Activated naive CD8-positive, alpha-beta T cell treated with anti-CD3 and anti-CD28 coated beads, Interleukin-2, amount 50 U/mL, for 24 hours (primary cell): Measurements from ENCODE around the gene IRGM.
A peak's percentile ranks its signal among the peaks of the same experiment; 100 is the strongest.
"Not testable (repeated sequence)": the region's sequence is repeated elsewhere in the genome, so short reads cannot be mapped to it uniquely, and the experiment has no call there.

Experiments used
- ATAC-seq: fragments of 150-1000 bp; cut with Tn5 transposase; one replicate; pipeline ENCODE4 v1.10.0; 2021
- DNase-seq: peaks from one replicate; pipeline ENCODE4 v3.0.0; 2021
- H3K27ac Mint-ChIP-seq: one replicate; pipeline ENCODE4 v1.8.0; 2021; ENCODE audit warnings: mild to moderate bottlenecking, mixed read lengths
- H3K27me3 Mint-ChIP-seq: one replicate; pipeline ENCODE4 v1.8.0; 2021; ENCODE audit warnings: mixed read lengths
- H3K36me3 Mint-ChIP-seq: one replicate; pipeline ENCODE4 v1.8.0; 2021; ENCODE audit warnings: low read depth, mixed read lengths
- H3K4me1 Mint-ChIP-seq: one replicate; pipeline ENCODE4 v1.8.0; 2021; ENCODE audit warnings: mixed read lengths
- H3K4me3 Mint-ChIP-seq: one replicate; pipeline ENCODE4 v1.8.0; 2021; ENCODE audit warnings: mild to moderate bottlenecking, moderate library complexity, mixed read lengths
- H3K9me3 Mint-ChIP-seq: one replicate; pipeline ENCODE4 v1.8.0; 2021; ENCODE audit warnings: mixed read lengths

Gene IRGM, protein sequence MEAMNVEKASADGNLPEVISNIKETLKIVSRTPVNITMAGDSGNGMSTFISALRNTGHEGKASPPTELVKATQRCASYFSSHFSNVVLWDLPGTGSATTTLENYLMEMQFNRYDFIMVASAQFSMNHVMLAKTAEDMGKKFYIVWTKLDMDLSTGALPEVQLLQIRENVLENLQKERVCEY

DNA sequence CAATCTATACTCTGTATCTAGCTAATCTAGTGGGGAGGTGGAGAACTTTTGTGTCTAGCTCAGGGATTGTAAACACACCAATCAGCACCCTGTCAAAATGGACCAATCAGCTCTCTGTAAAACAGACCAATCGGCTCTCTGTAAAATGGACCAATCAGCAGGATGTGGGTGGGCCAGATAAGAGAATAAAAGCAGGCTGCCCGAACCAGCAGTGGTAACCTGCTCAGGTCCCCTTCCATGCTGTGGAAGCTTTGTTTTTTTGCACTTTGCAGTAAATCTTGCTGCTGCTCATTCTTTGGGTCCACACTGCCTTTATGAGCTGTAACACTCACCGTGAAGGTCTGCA, at the start of gene IRGM:
TSS of gene IRGM (plus strand) at position 214 of the 346 bp plus-strand sequence. CDS start 1,603 bp downstream, outside the sequence.
- ATAC-seq: peak; percentile 4

GRCh38 chr5:150797384-150797783, 48.9 kb upstream of the IRGM start:
- Mint-ChIP-seq H3K9me3 (no peaks in the 10 kb centered on the region), H3K36me3 (peaks cover 2% of the 10 kb centered on the region), H3K4me1 (peaks cover 19% of the 10 kb centered on the region), H3K27me3 (no peaks in the 10 kb centered on the region), H3K4me3 (no peak overlapping the region), H3K27ac (no peak overlapping the region)
- ATAC-seq (no peak), DNase-seq (no peak)

More for the DNA sequence above, at the start of gene IRGM:
- H3K27ac Mint-ChIP-seq: peak within 1 kb of the TSS; percentile 79
- not testable (repeated sequence) for H3K27me3 Mint-ChIP-seq, H3K36me3 Mint-ChIP-seq, H3K9me3 Mint-ChIP-seq, DNase-seq
- peak within 1 kb of the TSS; percentile 78 for H3K4me3 Mint-ChIP-seq
- H3K4me1 Mint-ChIP-seq: peaks cover 22% of the 10 kb centered on the region

DNA sequence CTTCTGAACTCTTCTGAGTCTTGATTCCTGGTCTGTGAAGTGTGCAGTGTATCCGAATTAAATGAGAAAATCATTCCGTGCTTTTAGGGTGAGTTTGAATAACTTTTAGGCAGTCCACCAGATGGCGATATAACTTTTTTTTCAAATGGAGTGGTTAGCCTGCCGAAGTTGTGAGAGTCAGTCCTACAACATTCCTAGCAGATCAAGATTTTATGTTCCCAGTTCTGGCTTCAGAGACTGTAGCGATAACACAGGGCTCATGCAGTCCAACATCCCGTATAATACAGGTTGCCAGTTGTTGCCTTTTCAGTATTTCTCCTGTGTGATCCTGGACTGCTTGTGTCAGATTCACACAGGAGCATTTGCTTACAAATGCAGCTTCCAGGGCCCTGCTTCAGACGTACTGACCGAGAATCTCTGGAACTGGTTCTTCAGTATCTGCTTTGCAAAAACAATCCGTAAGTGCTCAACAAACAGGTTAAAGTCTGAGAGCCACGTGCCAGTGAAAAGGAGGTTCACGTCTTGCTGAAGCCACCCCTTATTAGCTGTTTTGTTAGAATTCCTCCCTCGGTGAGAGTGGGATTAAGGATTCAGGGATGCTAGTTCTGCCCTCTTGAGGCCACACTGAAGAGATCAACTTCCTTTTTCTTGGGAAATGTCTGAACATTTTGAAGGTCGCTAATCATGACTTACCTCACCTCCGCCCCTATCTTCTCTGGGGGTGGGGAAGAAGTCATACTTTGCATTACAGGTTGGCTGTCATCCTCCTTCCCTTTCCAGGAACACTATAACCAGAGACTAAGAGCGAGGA, 45.0 kb upstream of the IRGM start:
- peak; percentile 63 for ATAC-seq
- Mint-ChIP-seq H3K27me3 (peaks cover 5% of the 10 kb centered on the region), H3K4me1 (peaks cover 19% of the 10 kb centered on the region), H3K4me3 (no peak overlapping the region), H3K36me3 (peaks cover 2% of the 10 kb centered on the region), H3K27ac (no peak overlapping the region), H3K9me3 (no peaks in the 10 kb centered on the region)
- DNase-seq: no peak

DNA sequence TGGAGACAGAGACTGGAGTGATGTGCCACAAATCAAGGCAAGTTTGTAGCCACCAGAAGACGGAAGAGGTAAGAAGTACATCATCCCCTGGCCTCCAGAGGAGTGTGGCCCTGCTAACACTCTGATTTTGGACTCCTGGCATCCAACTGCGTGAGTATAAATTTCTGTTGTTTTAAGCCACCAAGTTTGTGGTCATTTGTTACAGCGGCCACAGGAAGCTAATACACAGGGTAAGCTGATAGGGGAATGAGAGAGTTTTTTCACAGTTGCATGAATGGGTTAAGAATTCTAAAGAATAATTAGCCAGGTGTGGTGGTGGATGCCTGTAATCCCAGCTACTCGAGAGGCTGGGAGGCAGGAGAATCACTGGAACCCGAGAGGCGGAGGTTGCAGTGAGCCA, 41.9 kb upstream of the IRGM start:
- H3K27me3 Mint-ChIP-seq: peaks cover 5% of the 10 kb centered on the region
- no peak for ATAC-seq
- H3K4me1 Mint-ChIP-seq: peaks cover 11% of the 10 kb centered on the region
- no peaks in the 10 kb centered on the region for H3K36me3 Mint-ChIP-seq
- H3K27ac Mint-ChIP-seq: no peak overlapping the region
- no peak overlapping the region for H3K4me3 Mint-ChIP-seq
- DNase-seq: no peak
- no peaks in the 10 kb centered on the region for H3K9me3 Mint-ChIP-seq

DNA sequence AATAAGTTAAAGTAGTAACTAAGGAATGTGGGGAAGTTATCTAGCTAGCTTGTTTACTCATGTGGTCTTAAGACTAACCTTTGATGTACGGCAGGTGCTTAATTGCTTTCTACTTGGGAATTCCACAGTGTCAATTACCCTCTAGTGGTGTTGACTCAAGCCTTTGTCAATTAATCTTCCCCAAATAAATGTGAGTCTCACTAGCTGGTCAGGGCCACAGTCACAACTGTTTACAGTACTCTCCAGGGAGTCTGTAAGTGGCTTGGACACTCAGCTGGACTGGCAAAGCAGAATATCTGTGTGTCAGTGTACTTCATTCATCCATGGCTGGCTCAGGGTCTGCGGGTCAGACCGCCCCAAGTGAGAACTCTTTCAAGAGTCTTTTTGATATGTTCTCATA, 37.0 kb upstream of the IRGM start:
- Mint-ChIP-seq H3K27me3 (peaks cover 3% of the 10 kb centered on the region), H3K9me3 (no peaks in the 10 kb centered on the region), H3K36me3 (no peaks in the 10 kb centered on the region), H3K4me1 (no peaks in the 10 kb centered on the region), H3K4me3 (no peak overlapping the region), H3K27ac (no peak overlapping the region)
- ATAC-seq (no peak), DNase-seq (no peak)

- Mint-ChIP-seq H3K36me3 (peaks cover 5% of the 10 kb centered on the region), H3K4me3 (no peak overlapping the region), H3K27ac (no peak overlapping the region), H3K4me1 (no peaks in the 10 kb centered on the region), H3K9me3 (peaks cover 20% of the 10 kb centered on the region), H3K27me3 (peaks cover 12% of the 10 kb centered on the region)
- DNase-seq: no peak
- no peak for ATAC-seq
Observed at GRCh38 chr5:150815010-150815409, 31.3 kb upstream of the IRGM start.

GRCh38 chr5:150816946-150817345, 29.4 kb upstream of the IRGM start:
- Mint-ChIP-seq H3K27ac (no peak overlapping the region), H3K27me3 (peaks cover 11% of the 10 kb centered on the region), H3K36me3 (peaks cover 5% of the 10 kb centered on the region), H3K4me3 (no peak overlapping the region), H3K9me3 (peaks cover 20% of the 10 kb centered on the region), H3K4me1 (no peaks in the 10 kb centered on the region)
- ATAC-seq (no peak), DNase-seq (no peak)

DNA sequence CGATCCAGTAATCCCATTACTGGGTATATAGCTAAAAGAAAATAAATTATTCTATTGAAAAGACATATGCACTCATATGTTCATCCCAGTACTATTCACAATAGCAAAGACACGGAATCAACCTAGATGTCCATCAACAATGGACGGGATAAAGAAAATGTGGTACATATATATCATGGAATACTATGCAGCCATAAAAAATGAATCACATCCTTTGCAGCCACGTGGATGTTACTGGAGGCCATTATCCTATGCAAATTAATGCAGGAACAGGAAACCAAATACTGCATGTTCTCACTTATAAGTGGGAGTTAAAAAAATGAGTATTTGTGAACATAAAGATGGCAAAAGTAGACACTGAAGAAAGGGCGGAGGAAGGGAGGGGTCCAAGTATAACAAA, 16.6 kb upstream of the IRGM start:
- peaks cover 3% of the 10 kb centered on the region for H3K27me3 Mint-ChIP-seq
- no peak overlapping the region for H3K4me3 Mint-ChIP-seq

GRCh38 chr5:150831821-150832220, 14.5 kb upstream of the IRGM start:
- not testable (repeated sequence) for H3K36me3 Mint-ChIP-seq, ATAC-seq, H3K4me3 Mint-ChIP-seq, DNase-seq, H3K4me1 Mint-ChIP-seq, H3K27ac Mint-ChIP-seq, H3K27me3 Mint-ChIP-seq
- peaks cover 30% of the 10 kb centered on the region for H3K9me3 Mint-ChIP-seq

More for the DNA sequence above, 16.6 kb upstream of the IRGM start:
- no peak for DNase-seq
- H3K27ac Mint-ChIP-seq: no peak overlapping the region
- peaks cover 30% of the 10 kb centered on the region for H3K9me3 Mint-ChIP-seq
- peaks cover 2% of the 10 kb centered on the region for H3K36me3 Mint-ChIP-seq
- no peaks in the 10 kb centered on the region for H3K4me1 Mint-ChIP-seq
- no peak for ATAC-seq

DNA sequence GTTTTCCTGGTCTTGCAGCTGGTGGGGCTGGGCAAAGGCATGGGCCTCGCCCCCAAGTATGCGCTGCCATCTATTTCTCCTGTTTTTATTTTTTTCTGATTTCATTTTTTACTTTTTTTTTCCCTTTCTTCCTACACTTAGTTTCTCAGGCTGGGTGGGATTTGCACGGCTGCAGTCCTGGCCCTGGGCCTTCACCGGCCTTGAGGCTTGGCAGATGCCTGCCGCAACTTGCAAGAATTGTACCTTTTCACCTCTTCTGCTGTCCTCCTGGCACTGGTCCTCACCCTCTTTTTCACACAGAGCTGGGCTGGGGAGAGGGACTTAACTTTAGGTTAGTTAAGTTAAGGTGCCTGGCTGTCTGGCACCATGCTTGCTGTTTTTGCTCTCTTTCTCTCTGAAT, 10.3 kb upstream of the IRGM start:
- peaks cover 17% of the 10 kb centered on the region for H3K9me3 Mint-ChIP-seq
- no peaks in the 10 kb centered on the region for H3K4me1 Mint-ChIP-seq
- H3K36me3 Mint-ChIP-seq: no peaks in the 10 kb centered on the region
- ATAC-seq: no peak
- no peak overlapping the region for H3K27ac Mint-ChIP-seq
- peaks cover 2% of the 10 kb centered on the region for H3K27me3 Mint-ChIP-seq
- no peak overlapping the region for H3K4me3 Mint-ChIP-seq
- no peak for DNase-seq

DNA sequence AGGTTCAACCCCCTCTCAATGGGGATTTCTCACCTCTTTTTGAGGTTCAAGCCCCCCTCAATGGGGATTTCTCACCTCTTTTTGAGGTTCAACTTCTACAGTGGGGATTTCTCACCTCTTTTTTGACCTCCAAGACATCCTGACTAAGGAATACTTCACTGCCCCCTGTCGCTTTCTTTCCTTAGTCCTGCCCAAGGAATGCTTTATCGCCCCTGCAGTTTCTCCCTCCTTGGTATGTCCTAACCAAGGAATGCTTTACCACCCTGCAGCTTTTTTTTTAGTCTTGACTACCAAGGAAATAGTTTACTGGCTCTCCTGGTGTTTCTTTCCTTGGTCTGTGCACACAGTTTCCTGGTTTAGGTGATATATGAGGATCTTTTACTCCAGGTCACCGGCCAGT, 9.6 kb upstream of the IRGM start:
- peaks cover 2% of the 10 kb centered on the region for H3K27me3 Mint-ChIP-seq
- peaks cover 13% of the 10 kb centered on the region for H3K9me3 Mint-ChIP-seq
- no peaks in the 10 kb centered on the region for H3K36me3 Mint-ChIP-seq
- no peaks in the 10 kb centered on the region for H3K4me1 Mint-ChIP-seq
- H3K27ac Mint-ChIP-seq: no peak overlapping the region
- ATAC-seq (no peak), DNase-seq (no peak)
- H3K4me3 Mint-ChIP-seq: no peak overlapping the region

DNA sequence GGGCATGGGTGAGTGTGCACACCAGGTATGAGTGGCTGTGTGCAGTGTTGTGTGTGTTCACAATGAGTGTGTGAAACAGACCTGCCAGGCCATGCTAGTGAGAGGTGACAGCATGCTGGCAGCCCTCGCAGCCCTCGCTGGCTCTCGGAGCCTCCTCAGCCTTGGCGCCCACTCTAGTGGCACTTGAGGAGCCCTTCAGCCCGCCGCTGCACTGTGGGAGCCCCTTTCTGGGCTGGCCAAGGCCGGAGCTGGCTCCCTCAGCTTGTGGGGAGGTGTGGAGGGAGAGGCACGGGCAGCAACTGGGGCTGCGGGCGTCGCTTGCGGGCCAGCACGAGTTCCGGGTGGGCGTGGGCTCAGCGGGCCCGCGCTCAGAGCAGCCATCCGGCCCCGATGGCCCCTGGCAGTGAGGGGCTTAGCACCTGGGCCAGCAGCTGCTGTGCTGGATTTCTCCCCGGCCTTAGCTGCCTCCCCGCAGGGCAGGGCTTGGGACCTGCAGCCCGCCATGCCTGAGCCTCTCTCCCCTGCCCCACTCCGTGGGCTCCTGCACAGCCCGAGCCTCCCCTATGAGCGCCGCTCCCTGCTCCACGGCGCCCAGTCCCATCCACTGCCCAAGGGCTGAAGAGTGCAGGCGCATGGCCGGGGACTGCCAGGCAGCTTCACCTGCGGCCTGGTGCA, 999 bp upstream of the IRGM start:
- not testable (repeated sequence) for H3K36me3 Mint-ChIP-seq, ATAC-seq, H3K9me3 Mint-ChIP-seq, H3K4me3 Mint-ChIP-seq, H3K27me3 Mint-ChIP-seq, DNase-seq
- peak overlapping the region; percentile 29 for H3K27ac Mint-ChIP-seq
- peaks cover 22% of the 10 kb centered on the region for H3K4me1 Mint-ChIP-seq

DNA sequence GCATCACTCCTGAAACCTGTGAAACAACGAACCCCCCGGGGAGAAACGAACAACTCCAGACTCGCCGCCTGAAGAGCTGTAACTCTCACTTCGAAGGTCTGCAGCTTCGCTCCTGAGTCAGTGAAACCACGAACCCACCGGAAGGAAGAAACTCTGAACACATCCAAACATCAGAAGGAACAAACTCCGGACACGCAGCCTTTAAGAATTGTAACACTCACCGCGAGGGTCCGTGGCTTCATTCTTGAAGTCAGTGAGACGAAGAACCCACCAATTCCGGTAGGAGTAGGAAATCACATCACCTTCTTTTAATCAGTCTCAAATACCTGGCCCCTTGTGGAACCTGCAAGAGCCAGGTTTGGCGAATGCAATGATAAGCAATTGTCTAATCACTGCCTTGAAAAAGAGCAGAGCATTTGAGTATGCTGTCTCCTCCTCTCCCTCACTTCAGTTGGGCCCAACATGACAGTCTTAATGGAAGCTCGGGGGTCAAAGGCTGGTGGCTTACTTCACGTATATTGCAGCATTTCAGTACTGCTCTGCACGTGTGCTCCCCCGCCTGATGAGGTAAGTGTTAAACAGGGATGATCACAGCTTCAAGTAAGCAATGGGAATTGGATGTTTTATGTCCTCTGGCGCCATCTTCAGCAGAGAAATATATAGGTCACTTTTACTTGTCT, 473 bp downstream of the IRGM start:
- Mint-ChIP-seq H3K4me3 (peak overlapping the region; percentile 78), H3K27ac (peak overlapping the region; percentile 79), H3K27me3 (no peaks in the 10 kb centered on the region), H3K9me3 (no peaks in the 10 kb centered on the region), H3K4me1 (peaks cover 22% of the 10 kb centered on the region), H3K36me3 (no peaks in the 10 kb centered on the region)
- ATAC-seq: peak; percentile 92
- peak; percentile 59 for DNase-seq

GRCh38 chr5:150847334-150847695, 994 bp downstream of the IRGM start:
- H3K27ac Mint-ChIP-seq: no peak overlapping the region
- H3K36me3 Mint-ChIP-seq: no peaks in the 10 kb centered on the region
- peaks cover 22% of the 10 kb centered on the region for H3K4me1 Mint-ChIP-seq
- H3K9me3 Mint-ChIP-seq: no peaks in the 10 kb centered on the region
- peak overlapping the region; percentile 78 for H3K4me3 Mint-ChIP-seq
- no peak for DNase-seq
- ATAC-seq: no peak
- no peaks in the 10 kb centered on the region for H3K27me3 Mint-ChIP-seq
